GM19193 (cell line): ENCODE results near the gene CDH2.

Source experiments
- POLR2A ChIP-seq: IDR thresholded peaks from 4 replicates; pipeline ENCODE4 v1.6.1; 2011; ENCODE audit not compliant: insufficient read depth, insufficient read length; ENCODE audit errors: extremely low read depth

The CDH2 gene

GRCh38 chr18:27995770-27996502 lies 181.0 kb downstream of the CDH2 start:
- TF ChIP-seq POLR2A: no peak

- TF ChIP-seq POLR2A: no peak
These were observed 182.4 kb downstream of the CDH2 start for GRCh38 chr18:27994571-27994970.

GRCh38 chr18:27991391-27991790 lies 185.5 kb downstream of the CDH2 start:
- TF ChIP-seq POLR2A: no peak

GRCh38 chr18:27985832-27986231 lies 191.1 kb downstream of the CDH2 start:
- no peak for TF ChIP-seq POLR2A

- TF ChIP-seq POLR2A: no peak
These were observed 193.2 kb downstream of the CDH2 start for GRCh38 chr18:27983780-27984179.

- TF ChIP-seq POLR2A: no peak
These were observed 200.0 kb downstream of the CDH2 start for GRCh38 chr18:27976806-27977408.

GRCh38 chr18:27970321-27970720 lies 206.6 kb downstream of the CDH2 start:
- TF ChIP-seq POLR2A: no peak

GRCh38 chr18:27969206-27969605 lies 207.7 kb downstream of the CDH2 start:
- TF ChIP-seq POLR2A: no peak

- no peak for TF ChIP-seq POLR2A
These were observed 208.8 kb downstream of the CDH2 start for GRCh38 chr18:27967913-27968824.

- no peak for TF ChIP-seq POLR2A
These were observed 210.0 kb downstream of the CDH2 start for GRCh38 chr18:27966881-27967280.

GRCh38 chr18:27964811-27965210 lies 212.1 kb downstream of the CDH2 start:
- TF ChIP-seq POLR2A: no peak

- TF ChIP-seq POLR2A: no peak
These were observed 217.8 kb downstream of the CDH2 start for GRCh38 chr18:27959101-27959500.

GRCh38 chr18:27956001-27956640 lies 220.8 kb downstream of the CDH2 start:
- TF ChIP-seq POLR2A: no peak

- no peak for TF ChIP-seq POLR2A
These were observed 222.7 kb downstream of the CDH2 start for GRCh38 chr18:27954226-27954625.

GRCh38 chr18:27952741-27953140 lies 224.2 kb downstream of the CDH2 start:
- no peak for TF ChIP-seq POLR2A

GRCh38 chr18:27950648-27951228 lies 226.2 kb downstream of the CDH2 start:
- TF ChIP-seq POLR2A: no peak

- TF ChIP-seq POLR2A: no peak
These were observed 227.9 kb downstream of the CDH2 start for GRCh38 chr18:27948986-27949385.
